22Rv1 (cell line): ENCODE data around the gene FHIT.

ENCODE experiments used
- CTCF ChIP-seq: fragments of 450-650 bp; IDR thresholded peaks from 2 replicates; pipeline ENCODE4 v1.5.1; 2017; ENCODE audit warnings: mild to moderate bottlenecking
- ZFX ChIP-seq: fragments of 450-650 bp; IDR thresholded peaks from 2 replicates; pipeline ENCODE4 v1.6.1; 2017; ENCODE audit warnings: antibody characterized with exemption, borderline replicate concordance

DNA sequence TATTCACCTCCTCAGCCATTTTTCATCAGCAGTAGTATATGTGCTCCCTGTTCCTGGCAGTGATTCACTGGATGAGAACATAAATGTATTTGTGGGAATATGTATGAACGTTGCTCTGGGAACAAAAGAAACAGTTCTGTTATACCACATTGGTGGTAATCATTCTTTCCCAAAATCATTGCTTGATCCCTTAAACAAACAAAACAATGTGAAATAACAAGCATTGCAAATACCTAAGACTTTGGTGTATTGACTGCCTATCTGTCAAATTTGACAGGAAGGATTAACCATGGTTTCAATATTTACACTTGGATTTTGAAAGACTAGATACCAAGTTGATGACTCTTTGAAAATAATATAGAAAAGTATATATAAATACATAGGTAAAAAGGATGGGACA lies 284.1 kb downstream of the FHIT start:
- TF ChIP-seq CTCF = no peak
- TF ChIP-seq ZFX = no peak
